Keratinocyte (primary cell): ENCODE results near the gene H19. TPM values are rescaled to one million over a fixed set of nuclear protein-coding genes. Genes with fewer than 3 reads are reported as not detected.

Experiments used
- DNase-seq: peaks from one replicate; pipeline ENCODE4 v3.0.0-alpha.2; 2011; ENCODE audit warnings: low read depth, missing footprints, low spot score
- FAIRE-seq: peaks from 2 replicates; lab custom pipeline; 2011; peaks lifted over from hg19 to GRCh38; lab: Jason Lieb, UNC
- H2AFZ ChIP-seq: 2 replicates; pipeline ENCODE4 v1.6.0; 2012; ENCODE audit warnings: low read length, control low read depth, inconsistent platforms; ENCODE audit not compliant: control insufficient read depth
- H3K27ac ChIP-seq: 2 replicates; pipeline ENCODE4 v1.5.1; 2011; ENCODE audit warnings: low read length; ENCODE audit not compliant: control insufficient read depth, insufficient read depth
- H3K27me3 ChIP-seq: 3 replicates; pipeline ENCODE4 v1.6.0; 2011; ENCODE audit warnings: low read length; ENCODE audit not compliant: control insufficient read depth, insufficient read depth; ENCODE audit errors: extremely low read depth
- H3K36me3 ChIP-seq, 2 experiments: 2 replicates in 1 of 2; 3 replicates in 1 of 2; pipeline ENCODE4 v1.5.1; 2011; ENCODE audit warnings: low read length in 2 of 2, mild to moderate bottlenecking in 1 of 2; ENCODE audit not compliant: control insufficient read depth in 2 of 2, insufficient read depth in 2 of 2; ENCODE audit errors: extremely low read depth in 1 of 2
- H3K4me1 ChIP-seq: 3 replicates; pipeline ENCODE4 v1.5.1; 2011; ENCODE audit warnings: low read length; ENCODE audit not compliant: control insufficient read depth, insufficient read depth; ENCODE audit errors: extremely low read depth
- H3K4me2 ChIP-seq: 3 replicates; pipeline ENCODE4 v1.6.0; 2011; ENCODE audit warnings: low read depth, low read length; ENCODE audit not compliant: control insufficient read depth, insufficient read depth; ENCODE audit errors: extremely low read depth
- H3K4me3 ChIP-seq, 3 experiments: fragments of 200-600 bp in 1 of 3; sonication (generic) in 1 of 3; 2 replicates in 2 of 3; 3 replicates in 1 of 3; pipeline ENCODE4 v1.5.1; 2011 to 2016; ENCODE audit warnings: low read length in 3 of 3, mild to moderate bottlenecking in 3 of 3, control low read depth in 2 of 3, inconsistent platforms in 1 of 3, low read depth in 1 of 3, mixed read lengths in 1 of 3, mixed run types in 1 of 3, moderate library complexity in 1 of 3; ENCODE audit not compliant: control insufficient read depth in 2 of 3, insufficient read depth in 2 of 3; ENCODE audit errors: extremely low read depth in 1 of 3
- H3K79me2 ChIP-seq: 2 replicates; pipeline ENCODE4 v1.6.0; 2012; ENCODE audit warnings: low read length; ENCODE audit not compliant: control insufficient read depth, insufficient read depth
- H3K9ac ChIP-seq: 3 replicates; pipeline ENCODE4 v1.6.0; 2011; ENCODE audit warnings: low read length; ENCODE audit not compliant: control insufficient read depth, insufficient read depth; ENCODE audit errors: extremely low read depth
- H3K9me1 ChIP-seq: 3 replicates; pipeline ENCODE4 v1.6.0; 2011; ENCODE audit warnings: low read length; ENCODE audit not compliant: control insufficient read depth, insufficient read depth; ENCODE audit errors: extremely low read depth
- H3K9me3 ChIP-seq: 2 replicates; pipeline ENCODE4 v1.5.1; 2012; ENCODE audit warnings: low read depth, low read length; ENCODE audit not compliant: control insufficient read depth
- H4K20me1 ChIP-seq: 3 replicates; pipeline ENCODE4 v1.6.0; 2011; ENCODE audit warnings: low read length; ENCODE audit not compliant: control insufficient read depth, insufficient read depth; ENCODE audit errors: extremely low read depth
- EZH2 ChIP-seq: IDR thresholded peaks from one replicate; pipeline ENCODE4 v1.6.1; 2012; ENCODE audit warnings: inconsistent platforms, mild to moderate bottlenecking, low read length, moderate library complexity
- dilution Hi-C: fragments of 300-500 bp; cut with MboI; formaldehyde crosslinking; loops from one replicate; pipeline ENCODE4 v1.7.0; 2020; ENCODE audit warnings: low sequenced_read_pairs; ENCODE audit not compliant: extremely low pct_ligation_motif_present
- polyA plus RNA-seq, 5 experiments: library from polyadenylated mRNA; depleted of rRNA in 3 of 5; stranded (reverse) in 3 of 5; stranded (forward) in 1 of 5; unstranded in 1 of 5; fragments of >200 nt; gene quantifications; 1 replicate in 1 of 5; 2 replicates in 3 of 5; 3 replicates in 1 of 5; pipeline versions ENCODE4 v1.2.1 to v1.2.3, GENCODE V29; 2011 to 2012; ENCODE audit warnings: missing spikeins in 2 of 5, low read depth in 1 of 5, low replicate concordance in 1 of 5
- TF ChIP-seq, protein P1 (sequence below), 3 experiments: IDR thresholded peaks in 1 of 3; conservative IDR thresholded peaks in 1 of 3; optimal IDR thresholded peaks in 1 of 3; 2 replicates in 2 of 3; 3 replicates in 1 of 3; pipeline versions ENCODE3 to v1.5.1; 2011; ENCODE audit warnings: low read length in 3 of 3, mild to moderate bottlenecking in 3 of 3, moderate library complexity in 2 of 3, control low read depth in 1 of 3, inconsistent platforms in 1 of 3; ENCODE audit not compliant: insufficient read depth in 2 of 3; ENCODE audit errors: extremely low read depth in 1 of 3

Gene H19
- polyA plus RNA-seq, 1 donor (not counting 4 experiments of a cell fraction or from before 2014, with no cell fraction given), result 15.6 TPM

DNA sequence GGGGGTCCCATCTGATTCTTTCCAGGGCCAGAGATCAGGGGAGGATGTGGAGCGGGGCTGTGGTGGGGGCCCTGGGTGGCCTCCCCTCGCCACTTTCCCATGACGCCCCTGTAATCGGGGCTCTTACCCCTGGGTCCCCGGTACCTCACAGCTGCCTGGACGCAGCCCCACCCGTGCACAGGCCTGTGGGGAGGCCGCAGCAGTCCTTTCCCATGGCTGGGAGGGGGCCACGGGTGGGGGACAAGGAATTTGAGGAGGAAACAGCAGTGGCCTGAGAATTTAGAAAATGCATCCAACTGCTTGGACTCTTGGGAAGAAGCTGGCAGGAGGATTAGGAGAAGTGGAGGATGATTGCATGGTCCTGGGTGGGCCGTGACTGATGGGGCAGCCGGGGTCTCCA is 18.0 kb downstream of the H19 start:
- FAIRE-seq, result no peak
- Histone ChIP-seq H4K20me1 (no peaks in the 10 kb centered on the region), H3K27me3 (no peaks in the 10 kb centered on the region), H3K4me2 (no peak overlapping the region), H3K9me1 (no peaks in the 10 kb centered on the region), H2AFZ (no peak overlapping the region), H3K9me3 (no peaks in the 10 kb centered on the region), H3K79me2 (no peaks in the 10 kb centered on the region), H3K27ac (no peak overlapping the region), H3K4me3 (no peak overlapping the region), H3K9ac (no peak overlapping the region), H3K4me1 (no peaks in the 10 kb centered on the region), H3K36me3 (no peaks in the 10 kb centered on the region)
- TF ChIP-seq EZH2, result no peak
- dilution Hi-C loops, result no loop called here
- DNase-seq, result no peak

DNA sequence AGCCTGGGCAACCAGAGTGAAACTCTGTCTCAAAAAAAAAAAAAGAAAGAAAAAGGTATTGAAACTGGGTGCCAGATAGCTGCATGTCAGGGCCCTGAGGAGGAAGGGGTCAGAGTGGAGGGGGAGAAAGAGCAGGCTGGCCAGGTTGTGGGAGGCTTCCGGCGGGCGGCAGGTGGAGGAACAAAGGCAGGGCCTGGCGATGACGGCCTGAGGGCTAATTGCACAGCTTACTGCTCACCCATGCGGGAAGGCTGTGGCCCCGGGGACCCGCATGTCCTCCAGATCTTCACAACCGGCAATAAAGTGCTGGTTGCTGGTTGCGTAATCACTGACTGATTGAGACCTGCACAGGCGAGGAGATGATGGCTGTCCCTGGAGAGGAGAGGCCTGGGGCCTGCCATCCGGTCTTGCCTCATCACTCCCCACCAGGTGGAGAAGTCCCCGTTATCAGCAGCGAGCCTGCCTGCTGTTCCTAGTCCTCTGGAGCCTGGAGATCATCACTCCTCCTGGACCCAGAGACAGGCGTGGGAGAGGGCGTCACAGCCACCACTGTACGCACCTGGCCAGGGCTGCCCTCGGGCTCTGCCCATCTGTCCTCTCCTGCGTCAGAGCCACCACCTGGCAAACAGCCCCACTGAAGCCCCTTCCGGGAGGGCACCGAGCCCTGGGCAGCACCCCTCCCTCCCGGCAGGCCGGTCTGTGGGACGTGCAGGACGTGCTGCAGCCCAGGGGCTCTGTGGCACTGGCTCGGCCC is 18.7 kb downstream of the H19 start:
- Histone ChIP-seq H3K4me2 (no peak overlapping the region), H4K20me1 (no peaks in the 10 kb centered on the region), H3K4me1 (no peaks in the 10 kb centered on the region), H3K36me3 (no peaks in the 10 kb centered on the region), H3K9me1 (no peaks in the 10 kb centered on the region), H3K79me2 (no peaks in the 10 kb centered on the region), H3K27me3 (no peaks in the 10 kb centered on the region), H3K27ac (no peak overlapping the region), H3K9me3 (no peaks in the 10 kb centered on the region), H2AFZ (no peak overlapping the region), H3K4me3 (no peak overlapping the region), H3K9ac (no peak overlapping the region)
- no peak for TF ChIP-seq EZH2
- TF ChIP-seq, protein P1, sequence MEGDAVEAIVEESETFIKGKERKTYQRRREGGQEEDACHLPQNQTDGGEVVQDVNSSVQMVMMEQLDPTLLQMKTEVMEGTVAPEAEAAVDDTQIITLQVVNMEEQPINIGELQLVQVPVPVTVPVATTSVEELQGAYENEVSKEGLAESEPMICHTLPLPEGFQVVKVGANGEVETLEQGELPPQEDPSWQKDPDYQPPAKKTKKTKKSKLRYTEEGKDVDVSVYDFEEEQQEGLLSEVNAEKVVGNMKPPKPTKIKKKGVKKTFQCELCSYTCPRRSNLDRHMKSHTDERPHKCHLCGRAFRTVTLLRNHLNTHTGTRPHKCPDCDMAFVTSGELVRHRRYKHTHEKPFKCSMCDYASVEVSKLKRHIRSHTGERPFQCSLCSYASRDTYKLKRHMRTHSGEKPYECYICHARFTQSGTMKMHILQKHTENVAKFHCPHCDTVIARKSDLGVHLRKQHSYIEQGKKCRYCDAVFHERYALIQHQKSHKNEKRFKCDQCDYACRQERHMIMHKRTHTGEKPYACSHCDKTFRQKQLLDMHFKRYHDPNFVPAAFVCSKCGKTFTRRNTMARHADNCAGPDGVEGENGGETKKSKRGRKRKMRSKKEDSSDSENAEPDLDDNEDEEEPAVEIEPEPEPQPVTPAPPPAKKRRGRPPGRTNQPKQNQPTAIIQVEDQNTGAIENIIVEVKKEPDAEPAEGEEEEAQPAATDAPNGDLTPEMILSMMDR (optimal IDR thresholded peaks at IDR 0.05 in 1 of 3, IDR thresholded peaks at IDR 0.05 in 1 of 3, conservative IDR thresholded peaks at IDR 0.05 in 1 of 3; ENCODE audit: extremely low read depth in 1 of 3, insufficient read depth in 2 of 3, low read length in 3 of 3), result no peak
- dilution Hi-C loops, result no loop called here
- DNase-seq (no peak), FAIRE-seq (no peak)
